ENCODE measurements around the gene HELT.

HELT gene

DNA sequence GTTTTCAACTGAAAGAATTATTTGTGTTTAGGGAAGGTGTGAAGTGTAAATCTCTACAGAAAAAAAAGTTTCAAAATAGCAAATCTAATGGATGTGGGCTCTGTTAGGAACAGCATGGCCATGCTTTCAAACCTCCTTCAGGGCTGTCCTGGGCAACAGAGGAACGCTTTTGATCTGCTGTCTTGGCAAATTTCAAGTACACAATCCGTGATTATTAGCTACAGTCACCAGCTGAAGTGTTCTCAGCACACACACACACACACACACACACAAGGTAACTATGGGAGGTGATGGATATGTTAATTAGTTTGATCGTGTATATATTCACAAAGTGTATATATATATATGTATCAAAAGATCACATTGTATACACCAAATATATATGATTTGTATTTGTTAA is 40.5 kb upstream of the HELT start:
- Histone ChIP-seq H3K4ac (ENCODE audit: low read depth, low read length) (no peak overlapping the region), H4K5ac (ENCODE audit: low read length) (no peak overlapping the region), H3K36me3 (ENCODE audit: control insufficient read depth, insufficient read depth, low read length) (no peaks in the 10 kb centered on the region), H2AK5ac (ENCODE audit: low read length) (no peak overlapping the region), H2BK15ac (replicated peaks; ENCODE audit: low read depth) (no peak overlapping the region), H3K27ac (ENCODE audit: low read depth, low read length) (no peak overlapping the region), H4K8ac (ENCODE audit: low read depth, low read length) (no peak overlapping the region), H3K27me3 (ENCODE audit: insufficient read depth, low read length, poor library complexity) (no peaks in the 10 kb centered on the region), H3K4me1 (ENCODE audit: control insufficient read depth, low read depth, low read length) (no peaks in the 10 kb centered on the region), H2BK120ac (ENCODE audit: low read depth, low read length) (no peak overlapping the region), H2BK5ac (ENCODE audit: low read length) (no peak overlapping the region), H3K79me2 (ENCODE audit: control insufficient read depth, insufficient read depth, low read length) (no peaks in the 10 kb centered on the region), H3K4me3 (ENCODE audit: low read length) (no peak overlapping the region), H3K56ac (ENCODE audit: low read length) (no peak overlapping the region), H3K18ac (ENCODE audit: low read length) (no peak overlapping the region), H3K79me1 (ENCODE audit: low read length) (no peaks in the 10 kb centered on the region), H3K9ac (ENCODE audit: low read length) (no peak overlapping the region), H3K23ac (ENCODE audit: low read length) (no peak overlapping the region), H3K4me2 (ENCODE audit: low read length) (no peak overlapping the region)
- WGBS (ENCODE audit: extremely low coverage, insufficient coverage, low lambda C conversion rate), result no CpG with 5 or more reads among the region's 3 CpGs
- DNase-seq, result no peak

DNA sequence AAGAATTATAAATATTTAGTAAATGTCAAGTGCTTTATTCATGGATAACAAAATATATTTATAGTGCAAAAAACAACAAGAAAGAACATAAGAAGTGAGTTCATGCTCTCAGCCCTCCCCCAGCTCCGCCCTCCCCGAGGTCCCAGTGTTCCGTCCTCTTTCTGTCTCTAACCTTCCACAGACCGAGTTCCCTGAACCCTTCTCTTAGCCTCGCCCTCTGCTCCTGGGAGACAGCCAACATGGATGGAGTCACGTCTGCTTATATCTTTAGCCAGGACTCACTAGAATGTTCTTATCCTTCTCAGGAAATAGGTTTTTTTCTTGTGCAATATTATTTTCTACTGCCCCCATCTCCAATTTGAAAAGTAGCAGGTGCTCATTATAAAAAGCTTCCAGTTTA is 40.1 kb upstream of the HELT start:
- Histone ChIP-seq H3K4ac (ENCODE audit: low read depth, low read length) (no peak overlapping the region), H3K9ac (ENCODE audit: low read length) (no peak overlapping the region), H3K18ac (ENCODE audit: low read length) (no peak overlapping the region), H2BK5ac (ENCODE audit: low read length) (no peak overlapping the region), H3K79me2 (ENCODE audit: control insufficient read depth, insufficient read depth, low read length) (no peaks in the 10 kb centered on the region), H2AK5ac (ENCODE audit: low read length) (no peak overlapping the region), H3K36me3 (ENCODE audit: control insufficient read depth, insufficient read depth, low read length) (no peaks in the 10 kb centered on the region), H3K56ac (ENCODE audit: low read length) (no peak overlapping the region), H3K23ac (ENCODE audit: low read length) (no peak overlapping the region), H3K27me3 (ENCODE audit: insufficient read depth, low read length, poor library complexity) (no peaks in the 10 kb centered on the region), H2BK15ac (replicated peaks; ENCODE audit: low read depth) (no peak overlapping the region), H3K4me2 (ENCODE audit: low read length) (no peak overlapping the region), H4K8ac (ENCODE audit: low read depth, low read length) (no peak overlapping the region), H3K4me3 (ENCODE audit: low read length) (no peak overlapping the region), H2BK120ac (ENCODE audit: low read depth, low read length) (no peak overlapping the region), H3K27ac (ENCODE audit: low read depth, low read length) (no peak overlapping the region), H3K79me1 (ENCODE audit: low read length) (no peaks in the 10 kb centered on the region), H3K4me1 (ENCODE audit: control insufficient read depth, low read depth, low read length) (no peaks in the 10 kb centered on the region), H4K5ac (ENCODE audit: low read length) (no peak overlapping the region)
- no CpG with 5 or more reads among the region's 6 CpGs for WGBS (ENCODE audit: extremely low coverage, insufficient coverage, low lambda C conversion rate)
- no peak for DNase-seq

DNA sequence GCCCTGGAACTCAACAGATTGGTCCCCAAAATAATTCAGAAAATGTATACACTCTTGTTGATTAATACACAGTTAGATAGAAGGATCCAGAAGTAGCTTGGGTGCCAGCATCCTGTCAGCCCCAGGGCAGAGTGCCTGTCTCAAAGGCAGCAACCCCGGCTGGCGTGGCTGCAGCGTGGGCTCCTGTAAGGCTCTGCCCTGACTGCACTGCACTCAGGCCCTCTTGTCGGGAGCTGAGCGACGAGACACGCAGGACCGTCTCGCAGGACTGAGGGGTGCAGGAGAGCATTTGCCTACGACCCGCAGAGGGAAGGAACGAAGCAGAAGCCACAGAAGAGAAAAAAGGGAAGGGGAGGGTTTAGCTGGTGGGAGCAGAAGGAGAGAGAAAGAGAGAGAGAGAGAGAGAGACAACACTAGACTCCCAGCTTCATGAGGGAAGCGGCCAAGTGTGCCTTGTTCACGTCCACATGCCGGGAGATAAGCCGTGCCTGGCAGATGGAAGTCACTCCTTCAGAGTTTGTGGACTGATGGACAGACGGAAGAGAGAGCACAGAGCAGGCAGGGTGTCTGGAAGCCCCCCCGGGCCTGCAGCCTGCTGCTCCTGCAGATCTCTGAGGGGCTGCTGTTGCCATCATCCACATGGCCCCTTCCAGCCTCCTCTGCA is 38.7 kb upstream of the HELT start:
- H3K18ac ChIP-seq (ENCODE audit: low read length), result no peak overlapping the region
- H3K79me1 ChIP-seq (ENCODE audit: low read length), result no peaks in the 10 kb centered on the region
- no peak overlapping the region for H3K4me3 ChIP-seq (ENCODE audit: low read length)
- WGBS (ENCODE audit: extremely low coverage, insufficient coverage, low lambda C conversion rate), result no CpG with 5 or more reads among the region's 18 CpGs
- no peak overlapping the region for H3K27ac ChIP-seq (ENCODE audit: low read depth, low read length)
- no peak overlapping the region for H2BK5ac ChIP-seq (ENCODE audit: low read length)
- no peak overlapping the region for H3K4me2 ChIP-seq (ENCODE audit: low read length)
- no peak overlapping the region for H3K23ac ChIP-seq (ENCODE audit: low read length)
- no peak overlapping the region for H4K8ac ChIP-seq (ENCODE audit: low read depth, low read length)
- no peak overlapping the region for H3K56ac ChIP-seq (ENCODE audit: low read length)
- no peak overlapping the region for H2AK5ac ChIP-seq (ENCODE audit: low read length)
- H3K4ac ChIP-seq (ENCODE audit: low read depth, low read length), result no peak overlapping the region
- H2BK120ac ChIP-seq (ENCODE audit: low read depth, low read length), result no peak overlapping the region
- H3K4me1 ChIP-seq (ENCODE audit: control insufficient read depth, low read depth, low read length), result no peaks in the 10 kb centered on the region
- no peak for DNase-seq
- H3K79me2 ChIP-seq (ENCODE audit: control insufficient read depth, insufficient read depth, low read length), result no peaks in the 10 kb centered on the region
- H3K27me3 ChIP-seq (ENCODE audit: insufficient read depth, low read length, poor library complexity), result no peaks in the 10 kb centered on the region
- H3K36me3 ChIP-seq (ENCODE audit: control insufficient read depth, insufficient read depth, low read length), result no peaks in the 10 kb centered on the region
- H4K5ac ChIP-seq (ENCODE audit: low read length), result no peak overlapping the region
- no peak overlapping the region for H3K9ac ChIP-seq (ENCODE audit: low read length)
- H2BK15ac ChIP-seq (replicated peaks; ENCODE audit: low read depth), result no peak overlapping the region

DNA sequence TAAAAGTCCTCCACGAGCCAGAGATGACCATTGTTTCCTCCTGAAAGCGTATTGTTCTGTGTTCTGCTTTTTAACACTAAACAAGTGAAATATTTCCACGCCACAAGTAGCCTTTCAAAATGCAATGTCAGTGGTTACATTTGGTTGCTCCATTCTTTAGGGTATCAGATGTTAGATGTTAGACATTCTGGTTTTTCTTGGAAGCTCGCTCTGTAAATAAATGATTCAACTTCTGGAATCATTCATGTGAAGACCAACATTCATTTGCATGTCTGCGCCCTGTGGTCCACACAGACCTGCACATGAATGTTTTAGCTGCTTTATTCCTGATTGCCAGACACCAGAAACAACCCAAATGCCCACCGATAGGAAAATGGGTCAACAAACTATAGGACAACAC is 38.0 kb upstream of the HELT start:
- Histone ChIP-seq H3K27ac (ENCODE audit: low read depth, low read length) (no peak overlapping the region), H3K27me3 (ENCODE audit: insufficient read depth, low read length, poor library complexity) (no peaks in the 10 kb centered on the region), H3K18ac (ENCODE audit: low read length) (no peak overlapping the region), H3K36me3 (ENCODE audit: control insufficient read depth, insufficient read depth, low read length) (no peaks in the 10 kb centered on the region), H3K79me2 (ENCODE audit: control insufficient read depth, insufficient read depth, low read length) (no peaks in the 10 kb centered on the region), H2BK5ac (ENCODE audit: low read length) (no peak overlapping the region), H3K79me1 (ENCODE audit: low read length) (no peaks in the 10 kb centered on the region), H3K9ac (ENCODE audit: low read length) (no peak overlapping the region), H2BK15ac (replicated peaks; ENCODE audit: low read depth) (no peak overlapping the region), H3K23ac (ENCODE audit: low read length) (no peak overlapping the region), H3K4ac (ENCODE audit: low read depth, low read length) (no peak overlapping the region), H4K8ac (ENCODE audit: low read depth, low read length) (no peak overlapping the region), H4K5ac (ENCODE audit: low read length) (no peak overlapping the region), H2AK5ac (ENCODE audit: low read length) (no peak overlapping the region), H2BK120ac (ENCODE audit: low read depth, low read length) (no peak overlapping the region), H3K4me1 (ENCODE audit: control insufficient read depth, low read depth, low read length) (no peaks in the 10 kb centered on the region), H3K4me3 (ENCODE audit: low read length) (no peak overlapping the region), H3K4me2 (ENCODE audit: low read length) (no peak overlapping the region), H3K56ac (ENCODE audit: low read length) (no peak overlapping the region)
- no CpG with 5 or more reads among the region's 6 CpGs for WGBS (ENCODE audit: extremely low coverage, insufficient coverage, low lambda C conversion rate)
- DNase-seq, result no peak

DNA sequence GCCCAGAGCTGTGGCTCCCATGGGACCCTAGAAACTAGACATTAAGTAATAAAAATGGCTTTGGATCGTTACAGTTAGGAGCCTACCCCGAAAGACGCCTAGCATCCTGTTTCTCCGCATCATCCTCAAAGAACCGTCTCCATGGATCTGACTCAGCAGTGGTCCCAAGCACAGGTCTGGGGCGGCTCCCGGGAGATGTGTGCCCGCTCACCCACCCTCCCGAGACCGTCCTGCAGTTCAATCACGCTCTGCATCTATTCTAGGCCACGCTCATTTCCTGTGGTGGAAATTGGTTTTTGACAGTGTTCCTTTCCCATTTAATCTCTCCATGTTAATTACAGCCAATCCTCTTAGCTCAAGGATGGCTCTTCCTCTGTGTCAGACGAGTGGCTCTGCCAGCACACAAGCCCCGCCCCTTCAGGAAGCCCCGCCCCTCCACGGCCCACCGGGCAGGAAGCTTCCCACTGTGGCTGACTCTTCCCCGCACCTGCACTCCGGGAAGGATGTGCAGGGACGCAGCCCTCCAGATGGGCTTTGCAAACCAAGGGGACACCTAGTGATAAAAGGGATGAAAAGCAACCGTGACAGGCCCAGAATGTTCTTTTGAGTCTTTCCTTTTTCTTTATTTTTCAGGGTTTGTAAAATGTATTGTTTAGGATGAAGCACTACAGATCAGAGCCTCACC is 34.5 kb upstream of the HELT start:
- no peak overlapping the region for H3K23ac ChIP-seq (ENCODE audit: low read length)
- no peak overlapping the region for H2AK5ac ChIP-seq (ENCODE audit: low read length)
- WGBS (ENCODE audit: extremely low coverage, insufficient coverage, low lambda C conversion rate), result no CpG with 5 or more reads among the region's 21 CpGs
- no peak overlapping the region for H3K56ac ChIP-seq (ENCODE audit: low read length)
- H3K79me1 ChIP-seq (ENCODE audit: low read length), result no peaks in the 10 kb centered on the region
- no peak overlapping the region for H3K4ac ChIP-seq (ENCODE audit: low read depth, low read length)
- no peak overlapping the region for H4K8ac ChIP-seq (ENCODE audit: low read depth, low read length)
- no peak overlapping the region for H2BK5ac ChIP-seq (ENCODE audit: low read length)
- no peak overlapping the region for H2BK120ac ChIP-seq (ENCODE audit: low read depth, low read length)
- no peak overlapping the region for H4K5ac ChIP-seq (ENCODE audit: low read length)
- H2BK15ac ChIP-seq (replicated peaks; ENCODE audit: low read depth), result no peak overlapping the region
- no peaks in the 10 kb centered on the region for H3K36me3 ChIP-seq (ENCODE audit: control insufficient read depth, insufficient read depth, low read length)
- no peak overlapping the region for H3K27ac ChIP-seq (ENCODE audit: low read depth, low read length)
- no peak overlapping the region for H3K4me3 ChIP-seq (ENCODE audit: low read length)
- no peak overlapping the region for H3K9ac ChIP-seq (ENCODE audit: low read length)
- no peak overlapping the region for H3K18ac ChIP-seq (ENCODE audit: low read length)
- H3K4me2 ChIP-seq (ENCODE audit: low read length), result no peak overlapping the region
- H3K27me3 ChIP-seq (ENCODE audit: insufficient read depth, low read length, poor library complexity), result no peaks in the 10 kb centered on the region
- DNase-seq, result peak; percentile 91
- no peaks in the 10 kb centered on the region for H3K4me1 ChIP-seq (ENCODE audit: control insufficient read depth, low read depth, low read length)
- H3K79me2 ChIP-seq (ENCODE audit: control insufficient read depth, insufficient read depth, low read length), result no peaks in the 10 kb centered on the region
